H9 (cell line): ENCODE results near the gene MBLAC2. TPM values are rescaled to one million over a fixed set of nuclear protein-coding genes. Genes with fewer than 3 reads are reported as not detected.

Experiments
- DNase-seq: peaks from one replicate; pipeline ENCODE4 v3.0.0-alpha.2; 2017
- H2AFZ ChIP-seq: one replicate; pipeline ENCODE4 v1.6.1; 2013; ENCODE audit warnings: mild to moderate bottlenecking, low read length, control low read depth, moderate library complexity
- H2AK5ac ChIP-seq: 2 replicates; pipeline ENCODE4 v1.6.1; 2013; ENCODE audit warnings: low read length, control low read depth, mixed read lengths; ENCODE audit not compliant: insufficient read length
- H2BK120ac ChIP-seq: one replicate; pipeline ENCODE4 v1.6.1; 2013; ENCODE audit warnings: low read depth, mild to moderate bottlenecking, low read length, control low read depth, inconsistent platforms; ENCODE audit not compliant: poor library complexity, severe bottlenecking
- H2BK12ac ChIP-seq: 2 replicates; pipeline ENCODE4 v1.6.1; 2013; ENCODE audit warnings: low read length, control low read depth, mixed read lengths, low read depth; ENCODE audit not compliant: insufficient read length
- H2BK15ac ChIP-seq: 2 replicates; pipeline ENCODE4 v1.6.1; 2013; ENCODE audit warnings: low read depth, low read length, control low read depth
- H2BK20ac ChIP-seq: one replicate; pipeline ENCODE4 v1.6.1; 2013; ENCODE audit warnings: low read depth, mild to moderate bottlenecking, low read length, control low read depth, inconsistent platforms; ENCODE audit not compliant: poor library complexity, severe bottlenecking
- H2BK5ac ChIP-seq: 2 replicates; pipeline ENCODE4 v1.6.1; 2013; ENCODE audit warnings: low read length, control low read depth, mixed read lengths; ENCODE audit not compliant: insufficient read length
- H3K14ac ChIP-seq: 2 replicates; pipeline ENCODE4 v1.6.1; 2013; ENCODE audit warnings: low read length, control low read depth; ENCODE audit not compliant: insufficient read depth
- H3K18ac ChIP-seq: 2 replicates; pipeline ENCODE4 v1.6.1; 2013; ENCODE audit warnings: low read depth, mild to moderate bottlenecking, mixed read lengths, low read length, control low read depth; ENCODE audit not compliant: insufficient read length
- H3K23ac ChIP-seq: 2 replicates; pipeline ENCODE4 v1.6.1; 2013; ENCODE audit warnings: low read length, control low read depth, mixed read lengths, low read depth; ENCODE audit not compliant: insufficient read length
- H3K23me2 ChIP-seq: 2 replicates; pipeline ENCODE4 v1.6.1; 2013; ENCODE audit warnings: low read depth, mild to moderate bottlenecking, mixed read lengths, low read length, control low read depth; ENCODE audit not compliant: insufficient read length, poor library complexity, severe bottlenecking
- H3K27ac ChIP-seq: 2 replicates; pipeline ENCODE4 v1.5.1; 2013; ENCODE audit warnings: low read length, control low read depth, mixed read lengths, low read depth; ENCODE audit not compliant: insufficient read length
- H3K27me3 ChIP-seq: 2 replicates; pipeline ENCODE4 v1.6.1; 2013; ENCODE audit warnings: low read length, control low read depth, inconsistent platforms; ENCODE audit not compliant: insufficient read depth
- H3K4ac ChIP-seq: 2 replicates; pipeline ENCODE4 v1.6.1; 2013; ENCODE audit warnings: low read depth, mild to moderate bottlenecking, control low read depth, inconsistent platforms, low read length, moderate library complexity
- H3K4me1 ChIP-seq: 2 replicates; pipeline ENCODE4 v1.6.1; 2013; ENCODE audit warnings: low read length, control low read depth, inconsistent platforms; ENCODE audit not compliant: insufficient read depth
- H3K4me2 ChIP-seq: 2 replicates; pipeline ENCODE4 v1.6.1; 2013; ENCODE audit warnings: low read length, control low read depth, mixed read lengths; ENCODE audit not compliant: insufficient read length, insufficient read depth
- H3K56ac ChIP-seq: 2 replicates; pipeline ENCODE4 v1.6.1; 2013; ENCODE audit warnings: low read depth, mild to moderate bottlenecking, mixed read lengths, low read length, control low read depth; ENCODE audit not compliant: insufficient read length
- H3K79me1 ChIP-seq: 2 replicates; pipeline ENCODE4 v1.6.1; 2013; ENCODE audit warnings: low read depth, mild to moderate bottlenecking, moderate library complexity, low read length, control low read depth, inconsistent platforms; ENCODE audit not compliant: insufficient read depth, poor library complexity, severe bottlenecking
- H3K79me2 ChIP-seq: 2 replicates; pipeline ENCODE4 v1.6.1; 2013; ENCODE audit warnings: low read length, control low read depth, inconsistent platforms; ENCODE audit not compliant: insufficient read depth
- H3K9ac ChIP-seq: 2 replicates; pipeline ENCODE4 v1.6.1; 2013; ENCODE audit warnings: low read length, control low read depth, mixed read lengths; ENCODE audit not compliant: insufficient read length; ENCODE audit errors: extremely low read depth
- H3K9me3 ChIP-seq: one replicate; pipeline ENCODE4 v1.6.1; 2013; ENCODE audit warnings: low read depth, low read length, inconsistent platforms; ENCODE audit not compliant: control insufficient read depth
- H3T11ph ChIP-seq: one replicate; pipeline ENCODE4 v1.6.1; 2013; ENCODE audit warnings: mild to moderate bottlenecking, low read length, control low read depth, inconsistent platforms
- H4K20me1 ChIP-seq: one replicate; pipeline ENCODE4 v1.6.1; 2013; ENCODE audit not compliant: control insufficient read depth, insufficient read length, insufficient read depth
- H4K5ac ChIP-seq: 2 replicates; pipeline ENCODE4 v1.6.1; 2013; ENCODE audit warnings: low read depth, mild to moderate bottlenecking, mixed read lengths, low read length, control low read depth; ENCODE audit not compliant: insufficient read length
- H4K8ac ChIP-seq: replicated peaks from 2 replicates; pipeline ENCODE4 v1.6.1; 2013; ENCODE audit warnings: low read length, control low read depth, mixed read lengths, low read depth; ENCODE audit not compliant: insufficient read length
- H4K91ac ChIP-seq: 2 replicates; pipeline ENCODE4 v1.6.1; 2013; ENCODE audit warnings: low read depth, mild to moderate bottlenecking, moderate library complexity, mixed read lengths, low read length, control low read depth; ENCODE audit not compliant: insufficient read length
- H3K27ac Mint-ChIP-seq, 3 experiments: 2 replicates in 2 of 3; 3 replicates in 1 of 3; pipeline ENCODE4 v1.8.0; 2020 to 2021; ENCODE audit warnings: mixed read lengths in 3 of 3, mild to moderate bottlenecking in 1 of 3, moderate library complexity in 1 of 3
- H3K27me3 Mint-ChIP-seq: 2 replicates; pipeline ENCODE4 v1.8.0; 2021; ENCODE audit warnings: low read depth, mild to moderate bottlenecking, moderate library complexity, mixed read lengths
- H3K36me3 Mint-ChIP-seq, 3 experiments: 2 replicates in 2 of 3; 3 replicates in 1 of 3; pipeline ENCODE4 v1.8.0; 2020 to 2021; ENCODE audit warnings: low read depth in 3 of 3, mixed read lengths in 3 of 3; ENCODE audit not compliant: insufficient read depth in 1 of 3
- H3K4me1 Mint-ChIP-seq, 2 experiments: 2 replicates each; pipeline ENCODE4 v1.8.0; 2020; ENCODE audit warnings: mixed read lengths in 2 of 2
- H3K4me3 Mint-ChIP-seq, 2 experiments: 2 replicates in 1 of 2; 3 replicates in 1 of 2; pipeline ENCODE4 v1.8.0; 2020 to 2021; ENCODE audit warnings: mild to moderate bottlenecking in 2 of 2, mixed read lengths in 2 of 2, moderate library complexity in 1 of 2
- H3K9me3 Mint-ChIP-seq, 2 experiments: 2 replicates in 1 of 2; 3 replicates in 1 of 2; pipeline ENCODE4 v1.8.0; 2020; ENCODE audit warnings: mild to moderate bottlenecking in 2 of 2, mixed read lengths in 2 of 2, moderate library complexity in 1 of 2
- CTCF ChIP-seq: fragments of 200-600 bp; sonication (generic); conservative IDR thresholded peaks from 3 replicates; pipeline ENCODE4 v1.8.0; 2021; ENCODE audit warnings: antibody characterized with exemption, mild to moderate bottlenecking
- WGBS: extraction: QIAGEN DNeasy Blood & Tissue Kit; methylation state at CpG from one replicate; pipeline ENCODE4 v1.1.7; 2013; ENCODE audit warnings: missing lambda C conversion rate, low lambda C conversion rate, mixed read lengths; ENCODE audit not compliant: insufficient read length; ENCODE audit errors: extremely low coverage; 5-methylcytosine and 5-hydroxymethylcytosine counted together
- total RNA-seq: library from RNA; stranded (reverse); gene quantifications from 2 replicates; pipeline ENCODE4 v1.2.1, GENCODE V29; 2021

Gene MBLAC2
- total RNA-seq, 1 experiment from 2014 or later = 4.9 TPM

- Mint-ChIP-seq H3K9me3 (no peaks in the 10 kb centered on the region), H3K27me3 (no peaks in the 10 kb centered on the region), H3K4me1 (peaks cover 8 to 10% of the 10 kb centered on the region in 2 experiments), H3K4me3 (no peak overlapping the region), H3K36me3 (no peaks in the 10 kb centered on the region), H3K27ac (no peak overlapping the region)
- no peak overlapping the region for H3K23ac ChIP-seq
- H4K91ac ChIP-seq = no peak overlapping the region
- no peak overlapping the region for H2BK20ac ChIP-seq
- no peak overlapping the region for H3K4ac ChIP-seq
- H3K79me2 ChIP-seq = no peaks in the 10 kb centered on the region
- no peak overlapping the region for H3K18ac ChIP-seq
- no peak overlapping the region for H3T11ph ChIP-seq
- no peak overlapping the region for H4K8ac ChIP-seq
- no peaks in the 10 kb centered on the region for H3K4me1 ChIP-seq
- H4K5ac ChIP-seq = no peak overlapping the region
- no CpG with 5 or more reads among the region's 1 CpG for WGBS
- no peak overlapping the region for H2AK5ac ChIP-seq
- H2BK120ac ChIP-seq = no peak overlapping the region
- no peaks in the 10 kb centered on the region for H3K27me3 ChIP-seq
- no peak overlapping the region for H3K14ac ChIP-seq
- H3K9me3 ChIP-seq = no peaks in the 10 kb centered on the region
- no peak overlapping the region for H2BK5ac ChIP-seq
- H3K9ac ChIP-seq = no peak overlapping the region
- no peak for DNase-seq
- no peaks in the 10 kb centered on the region for H3K79me1 ChIP-seq
- TF ChIP-seq CTCF = no peak
- no peak overlapping the region for H2BK12ac ChIP-seq
- H3K27ac ChIP-seq = no peak overlapping the region
- H3K56ac ChIP-seq = no peak overlapping the region
- H3K4me2 ChIP-seq = no peak overlapping the region
- no peaks in the 10 kb centered on the region for H3K23me2 ChIP-seq
- no peak overlapping the region for H2AFZ ChIP-seq
- no peak overlapping the region for H2BK15ac ChIP-seq
- H4K20me1 ChIP-seq = no peaks in the 10 kb centered on the region
These were observed 36.5 kb downstream of the MBLAC2 start for GRCh38 chr5:90438100-90438499.
